Thyroid gland (tissue), 4 donors: Measurements from ENCODE around the gene MYOCOS.

Source experiments
- CTCF ChIP-seq, 6 experiments: fragments of 200-600 bp in 3 of 6; fragments of 450-650 bp in 3 of 6; sonication (generic) in 3 of 6; IDR thresholded peaks; one replicate each; pipeline ENCODE4 v1.5.1; 2016 to 2019; ENCODE audit warnings: antibody characterized with exemption in 6 of 6, mild to moderate bottlenecking in 2 of 6, inconsistent platforms in 1 of 6, moderate library complexity in 1 of 6
- POLR2A ChIP-seq, 2 donors: fragments of 450-650 bp; IDR thresholded peaks; one replicate each; pipeline ENCODE4 v1.6.1; 2017; ENCODE audit warnings: antibody characterized with exemption in 2 of 2, mild to moderate bottlenecking in 2 of 2, moderate library complexity in 1 of 2

GRCh38 chr1:171674431-171675405 lies 52.7 kb downstream of the MYOCOS start:
- TF ChIP-seq POLR2A (IDR thresholded peaks at IDR 0.05) (no peak), CTCF (IDR thresholded peaks at IDR 0.05) (no peak)
